Karpas-422 (cell line): ENCODE results near the gene WNT7A. TPM values are rescaled to one million over a fixed set of nuclear protein-coding genes. Genes with fewer than 3 reads are reported as not detected.

Experiments
- DNase-seq: peaks from one replicate; pipeline ENCODE4 v3.0.0-alpha.2; 2015
- H2AFZ ChIP-seq: fragments of 200-600 bp; sonication (generic); 2 replicates; pipeline ENCODE4 v1.6.1; 2014; ENCODE audit warnings: antibody characterized with exemption, low read length, mixed read lengths
- H3K27ac ChIP-seq: fragments of 200-600 bp; sonication (generic); 2 replicates; pipeline ENCODE4 v1.5.1; 2014; ENCODE audit warnings: mild to moderate bottlenecking, low read length, moderate library complexity
- H3K27me3 ChIP-seq: fragments of 200-600 bp; sonication (generic); 2 replicates; pipeline ENCODE4 v1.6.1; 2014; ENCODE audit warnings: low read length, mixed read lengths
- H3K36me3 ChIP-seq: fragments of 200-600 bp; sonication (generic); 2 replicates; pipeline ENCODE4 v1.6.1; 2014; ENCODE audit warnings: low read length, mixed read lengths; ENCODE audit not compliant: insufficient read depth
- H3K4me1 ChIP-seq: fragments of 200-600 bp; sonication (generic); 2 replicates; pipeline ENCODE4 v1.6.1; 2014; ENCODE audit warnings: mild to moderate bottlenecking, low read length, mixed read lengths
- H3K4me2 ChIP-seq: fragments of 200-600 bp; sonication (generic); 2 replicates; pipeline ENCODE4 v1.6.1; 2014; ENCODE audit warnings: low read length, low read depth, mild to moderate bottlenecking; ENCODE audit not compliant: poor library complexity, severe bottlenecking
- H3K4me3 ChIP-seq: fragments of 200-600 bp; sonication (generic); 2 replicates; pipeline ENCODE4 v1.5.1; 2014; ENCODE audit warnings: mild to moderate bottlenecking, antibody characterized with exemption, low read length, mixed read lengths
- H3K79me2 ChIP-seq: fragments of 200-600 bp; sonication (generic); 2 replicates; pipeline ENCODE4 v1.6.1; 2014; ENCODE audit warnings: mild to moderate bottlenecking, low read length, mixed read lengths
- H3K9ac ChIP-seq: fragments of 200-600 bp; sonication (generic); 2 replicates; pipeline ENCODE4 v1.6.0; 2014; ENCODE audit warnings: low read length
- H3K9me2 ChIP-seq: fragments of 200-600 bp; sonication (generic), shearing (Covaris generic); replicated peaks from 2 replicates; pipeline ENCODE4 v1.6.0; 2014; ENCODE audit warnings: mild to moderate bottlenecking, low read length, moderate library complexity; ENCODE audit not compliant: insufficient read depth
- H3K9me3 ChIP-seq: fragments of 300-700, 200-600 bp; sonication (generic); 2 replicates; pipeline ENCODE4 v1.6.1; 2014; ENCODE audit warnings: low read length, mixed read lengths
- H4K20me1 ChIP-seq: fragments of 200-600 bp; sonication (generic); 2 replicates; pipeline ENCODE4 v1.6.1; 2014; ENCODE audit warnings: mild to moderate bottlenecking, antibody characterized with exemption, low read length, low read depth; ENCODE audit not compliant: insufficient read depth
- total RNA-seq: library from RNA; depleted of rRNA; stranded (reverse); fragments of >200 nt; shearing (Covaris generic); gene quantifications from 2 replicates; pipeline ENCODE4 v1.2.3, GENCODE V29; 2014; ENCODE audit warnings: low replicate concordance

Gene WNT7A
- total RNA-seq, 1 experiment from 2014 or later: not detected

GRCh38 chr3:13850161-13850945 lies 29.5 kb downstream of the WNT7A start:
- DNase-seq: no peak

GRCh38 chr3:13849018-13849417 lies 30.9 kb downstream of the WNT7A start:
- no peaks in the 10 kb centered on the region for H3K27me3 ChIP-seq
- H3K4me2 ChIP-seq: no peak overlapping the region
- H3K4me1 ChIP-seq: no peaks in the 10 kb centered on the region
- H2AFZ ChIP-seq: no peak overlapping the region
- no peaks in the 10 kb centered on the region for H3K36me3 ChIP-seq
- no peak overlapping the region for H3K4me3 ChIP-seq
- no peaks in the 10 kb centered on the region for H3K9me3 ChIP-seq
- H3K27ac ChIP-seq: no peak overlapping the region
- no peaks in the 10 kb centered on the region for H3K9me2 ChIP-seq
- H3K9ac ChIP-seq: no peak overlapping the region
- no peaks in the 10 kb centered on the region for H4K20me1 ChIP-seq
- DNase-seq: no peak
- H3K79me2 ChIP-seq: no peaks in the 10 kb centered on the region

More at GRCh38 chr3:13850161-13850945, 29.5 kb downstream of the WNT7A start:
- H3K4me2 ChIP-seq: no peak overlapping the region
- no peak overlapping the region for H3K9ac ChIP-seq
- no peaks in the 10 kb centered on the region for H3K27me3 ChIP-seq
- H4K20me1 ChIP-seq: no peaks in the 10 kb centered on the region
- H3K4me1 ChIP-seq: no peaks in the 10 kb centered on the region
- no peak overlapping the region for H3K27ac ChIP-seq
- no peaks in the 10 kb centered on the region for H3K36me3 ChIP-seq
- H3K79me2 ChIP-seq: no peaks in the 10 kb centered on the region
- no peak overlapping the region for H2AFZ ChIP-seq
- H3K9me3 ChIP-seq: no peaks in the 10 kb centered on the region
- H3K4me3 ChIP-seq: no peak overlapping the region
- H3K9me2 ChIP-seq: no peaks in the 10 kb centered on the region

DNA sequence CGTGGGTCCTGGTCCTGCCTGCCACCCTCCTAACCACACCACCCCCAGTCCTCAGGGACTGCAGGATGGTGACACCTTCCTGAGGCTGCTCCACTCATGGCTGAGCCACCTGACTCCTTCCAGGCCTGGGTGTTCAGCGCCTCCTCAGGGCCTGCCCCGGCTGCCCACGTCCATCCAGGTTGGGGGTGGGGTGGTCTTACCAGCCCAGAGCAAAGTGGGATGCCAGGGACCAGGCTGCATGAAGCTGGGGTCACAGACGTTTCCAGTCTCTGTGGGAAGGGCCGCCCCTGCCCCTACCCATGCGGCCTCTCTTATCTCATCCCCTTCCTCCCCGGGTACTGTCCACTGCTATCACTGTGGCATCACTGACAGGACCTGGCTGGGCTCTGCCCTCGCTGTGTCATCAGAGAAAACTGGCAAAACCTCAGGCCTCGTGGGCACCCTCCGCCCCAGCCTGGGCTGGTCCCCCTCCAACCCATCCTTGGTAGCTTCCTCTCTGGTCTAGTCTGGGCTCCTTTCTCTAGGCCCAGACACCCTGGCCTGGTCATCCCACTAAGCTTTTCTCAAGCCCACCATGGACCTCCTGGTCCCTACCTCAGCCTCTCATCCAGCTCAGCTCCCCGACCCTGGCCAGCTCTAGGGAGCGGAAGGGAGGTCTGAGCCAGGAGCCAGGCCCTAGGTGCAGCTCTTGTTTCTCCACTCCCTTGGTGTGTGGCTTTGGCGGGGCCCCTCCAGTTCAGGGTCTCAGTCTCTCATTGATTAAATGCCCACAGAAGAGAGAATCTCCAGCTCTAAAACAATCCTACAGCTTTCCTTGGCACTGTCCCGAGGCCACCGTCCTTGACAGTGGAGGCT lies 32.9 kb downstream of the WNT7A start:
- Histone ChIP-seq H3K27ac (no peak overlapping the region), H3K9me3 (no peaks in the 10 kb centered on the region), H3K9me2 (no peaks in the 10 kb centered on the region), H3K9ac (no peak overlapping the region), H3K79me2 (no peaks in the 10 kb centered on the region), H3K4me3 (no peak overlapping the region), H3K36me3 (no peaks in the 10 kb centered on the region), H4K20me1 (no peaks in the 10 kb centered on the region), H3K4me2 (no peak overlapping the region), H2AFZ (no peak overlapping the region), H3K4me1 (no peaks in the 10 kb centered on the region), H3K27me3 (no peaks in the 10 kb centered on the region)
- DNase-seq: no peak

GRCh38 chr3:13846238-13846637 lies 33.6 kb downstream of the WNT7A start:
- Histone ChIP-seq H2AFZ (no peak overlapping the region), H3K79me2 (no peaks in the 10 kb centered on the region)
- no peak for DNase-seq

DNA sequence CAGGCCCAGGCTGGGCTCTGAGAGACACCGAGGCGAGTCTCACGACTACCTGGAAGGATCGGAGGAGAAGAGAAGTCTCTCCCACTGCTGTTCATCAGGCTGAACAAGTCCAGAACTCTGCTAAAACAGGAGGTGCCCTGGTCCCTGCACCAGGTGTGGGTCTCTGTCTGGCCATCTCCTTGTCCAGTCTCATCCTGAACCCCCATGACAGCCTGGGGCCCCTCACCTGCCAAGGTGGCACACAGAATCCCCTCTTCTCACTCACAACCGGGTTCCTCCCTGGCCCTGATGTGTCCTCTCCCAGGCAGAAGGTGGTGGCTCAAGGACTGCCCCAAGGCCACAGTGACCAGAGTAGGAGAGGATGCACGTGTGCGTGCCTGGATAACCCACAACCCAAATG lies 34.1 kb downstream of the WNT7A start:
- no peaks in the 10 kb centered on the region for H3K27me3 ChIP-seq
- no peak overlapping the region for H3K4me3 ChIP-seq
- H3K9me3 ChIP-seq: no peaks in the 10 kb centered on the region
- no peak overlapping the region for H3K4me2 ChIP-seq
- no peaks in the 10 kb centered on the region for H3K4me1 ChIP-seq
- H3K9ac ChIP-seq: no peak overlapping the region
- H4K20me1 ChIP-seq: no peaks in the 10 kb centered on the region
- H3K36me3 ChIP-seq: no peaks in the 10 kb centered on the region
- H3K9me2 ChIP-seq: no peaks in the 10 kb centered on the region
- H3K27ac ChIP-seq: no peak overlapping the region
- no peak overlapping the region for H2AFZ ChIP-seq
- no peaks in the 10 kb centered on the region for H3K79me2 ChIP-seq
- DNase-seq: no peak

More at GRCh38 chr3:13846238-13846637, 33.6 kb downstream of the WNT7A start:
- Histone ChIP-seq H3K27me3 (no peaks in the 10 kb centered on the region), H3K36me3 (no peaks in the 10 kb centered on the region), H3K27ac (no peak overlapping the region), H4K20me1 (no peaks in the 10 kb centered on the region), H3K4me2 (no peak overlapping the region), H3K9me3 (no peaks in the 10 kb centered on the region), H3K4me3 (no peak overlapping the region), H3K9ac (no peak overlapping the region), H3K9me2 (no peaks in the 10 kb centered on the region), H3K4me1 (no peaks in the 10 kb centered on the region)

GRCh38 chr3:13844911-13845310 lies 35.0 kb downstream of the WNT7A start:
- no peak overlapping the region for H3K4me2 ChIP-seq
- no peaks in the 10 kb centered on the region for H3K9me2 ChIP-seq
- H3K27ac ChIP-seq: no peak overlapping the region
- no peaks in the 10 kb centered on the region for H3K4me1 ChIP-seq
- no peak overlapping the region for H3K9ac ChIP-seq
- H3K9me3 ChIP-seq: no peaks in the 10 kb centered on the region
- H3K79me2 ChIP-seq: no peaks in the 10 kb centered on the region
- no peaks in the 10 kb centered on the region for H3K36me3 ChIP-seq
- no peak overlapping the region for H2AFZ ChIP-seq
- H3K4me3 ChIP-seq: no peak overlapping the region
- H4K20me1 ChIP-seq: no peaks in the 10 kb centered on the region
- H3K27me3 ChIP-seq: no peaks in the 10 kb centered on the region
- DNase-seq: no peak

DNA sequence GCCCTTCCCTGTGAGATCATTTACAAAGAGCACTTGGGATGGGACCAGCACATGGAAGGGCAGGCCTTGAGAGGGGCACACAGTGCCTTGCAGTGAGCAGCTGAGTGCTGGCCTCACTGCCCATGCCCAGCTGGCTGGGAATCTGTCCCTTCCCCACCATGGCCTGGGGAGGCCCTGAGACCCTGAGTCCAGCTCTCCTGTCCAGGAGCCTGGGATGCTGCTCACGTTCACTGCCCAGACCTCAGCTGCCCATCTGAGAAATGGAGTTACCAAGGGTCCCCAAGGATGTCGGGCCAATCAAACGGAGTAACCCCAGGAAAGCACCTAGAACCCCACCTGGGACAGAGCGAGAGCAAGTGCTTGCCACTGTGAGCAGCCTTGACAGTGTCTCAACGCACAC lies 35.6 kb downstream of the WNT7A start:
- Histone ChIP-seq H3K9me2 (no peaks in the 10 kb centered on the region), H3K4me1 (no peaks in the 10 kb centered on the region), H3K4me2 (no peak overlapping the region), H3K27me3 (no peaks in the 10 kb centered on the region), H3K27ac (no peak overlapping the region), H4K20me1 (no peaks in the 10 kb centered on the region), H3K9ac (no peak overlapping the region), H3K4me3 (no peak overlapping the region), H3K9me3 (no peaks in the 10 kb centered on the region), H3K36me3 (no peaks in the 10 kb centered on the region), H2AFZ (no peak overlapping the region), H3K79me2 (no peaks in the 10 kb centered on the region)
- DNase-seq: no peak

GRCh38 chr3:13843351-13843750 lies 36.5 kb downstream of the WNT7A start:
- Histone ChIP-seq H4K20me1 (no peaks in the 10 kb centered on the region), H3K4me2 (no peak overlapping the region), H3K9me2 (no peaks in the 10 kb centered on the region), H3K4me1 (no peaks in the 10 kb centered on the region), H3K79me2 (no peaks in the 10 kb centered on the region), H3K36me3 (no peaks in the 10 kb centered on the region), H3K27ac (no peak overlapping the region), H2AFZ (no peak overlapping the region), H3K9ac (no peak overlapping the region), H3K27me3 (no peaks in the 10 kb centered on the region), H3K4me3 (no peak overlapping the region), H3K9me3 (no peaks in the 10 kb centered on the region)
- no peak for DNase-seq
